PC-3 (cell line): ENCODE results near the gene ADAMTS16.

Source experiments
- CTCF ChIP-seq: fragments of 300-600 bp; sonication (generic); conservative IDR thresholded peaks from 2 replicates; pipeline ENCODE4 v1.5.1; 2017; ENCODE audit warnings: antibody characterized with exemption, low read depth, mild to moderate bottlenecking, low read length
- EZH2 ChIP-seq: fragments of 300-600 bp; sonication (generic); IDR thresholded peaks from one replicate; pipeline ENCODE4 v1.6.1; 2017; ENCODE audit warnings: antibody characterized with exemption, mild to moderate bottlenecking, low read length; ENCODE audit not compliant: unreplicated experiment
- EZH2phosphoT487 ChIP-seq: fragments of 300-600 bp; sonication (generic); IDR thresholded peaks from 2 replicates; pipeline ENCODE4 v1.6.1; 2018; ENCODE audit warnings: mild to moderate bottlenecking, antibody characterized with exemption, low read length, borderline replicate concordance

- TF ChIP-seq CTCF (no peak), EZH2phosphoT487 (no peak), EZH2 (no peak)
Measured at GRCh38 chr5:5294429-5294828, 154.3 kb downstream of the ADAMTS16 start.
